ENCODE data around the gene FLNB.

DNA sequence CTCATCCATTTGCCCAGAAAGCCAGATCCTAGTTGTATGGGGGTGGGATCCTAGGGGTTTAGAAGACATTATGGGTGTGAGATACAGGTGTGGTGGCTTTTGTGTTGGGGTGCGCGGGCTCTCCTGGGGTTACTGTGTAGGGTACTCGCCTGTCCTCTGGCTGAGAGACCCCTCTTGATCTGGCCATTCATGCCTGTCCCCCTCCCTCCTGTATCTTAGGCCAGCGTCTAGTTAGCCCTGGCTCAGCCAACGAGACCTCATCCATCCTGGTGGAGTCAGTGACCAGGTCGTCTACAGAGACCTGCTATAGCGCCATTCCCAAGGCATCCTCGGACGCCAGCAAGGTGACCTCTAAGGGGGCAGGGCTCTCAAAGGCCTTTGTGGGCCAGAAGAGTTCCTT lies 161.1 kb downstream of the FLNB start:
- TF ChIP-seq, protein P1, sequence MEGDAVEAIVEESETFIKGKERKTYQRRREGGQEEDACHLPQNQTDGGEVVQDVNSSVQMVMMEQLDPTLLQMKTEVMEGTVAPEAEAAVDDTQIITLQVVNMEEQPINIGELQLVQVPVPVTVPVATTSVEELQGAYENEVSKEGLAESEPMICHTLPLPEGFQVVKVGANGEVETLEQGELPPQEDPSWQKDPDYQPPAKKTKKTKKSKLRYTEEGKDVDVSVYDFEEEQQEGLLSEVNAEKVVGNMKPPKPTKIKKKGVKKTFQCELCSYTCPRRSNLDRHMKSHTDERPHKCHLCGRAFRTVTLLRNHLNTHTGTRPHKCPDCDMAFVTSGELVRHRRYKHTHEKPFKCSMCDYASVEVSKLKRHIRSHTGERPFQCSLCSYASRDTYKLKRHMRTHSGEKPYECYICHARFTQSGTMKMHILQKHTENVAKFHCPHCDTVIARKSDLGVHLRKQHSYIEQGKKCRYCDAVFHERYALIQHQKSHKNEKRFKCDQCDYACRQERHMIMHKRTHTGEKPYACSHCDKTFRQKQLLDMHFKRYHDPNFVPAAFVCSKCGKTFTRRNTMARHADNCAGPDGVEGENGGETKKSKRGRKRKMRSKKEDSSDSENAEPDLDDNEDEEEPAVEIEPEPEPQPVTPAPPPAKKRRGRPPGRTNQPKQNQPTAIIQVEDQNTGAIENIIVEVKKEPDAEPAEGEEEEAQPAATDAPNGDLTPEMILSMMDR (IDR thresholded peaks at IDR 0.05), result no peak
- TF ChIP-seq POLR2A (IDR thresholded peaks at IDR 0.05) (no peak), EP300 (IDR thresholded peaks at IDR 0.05) (no peak)
